ENCODE results near the gene PPP4R4. TPM values are rescaled to one million over a fixed set of nuclear protein-coding genes. Genes with fewer than 3 reads are reported as not detected.

Gene PPP4R4
- total RNA-seq, 1 donor from 2014 or later: 25.5 TPM

DNA sequence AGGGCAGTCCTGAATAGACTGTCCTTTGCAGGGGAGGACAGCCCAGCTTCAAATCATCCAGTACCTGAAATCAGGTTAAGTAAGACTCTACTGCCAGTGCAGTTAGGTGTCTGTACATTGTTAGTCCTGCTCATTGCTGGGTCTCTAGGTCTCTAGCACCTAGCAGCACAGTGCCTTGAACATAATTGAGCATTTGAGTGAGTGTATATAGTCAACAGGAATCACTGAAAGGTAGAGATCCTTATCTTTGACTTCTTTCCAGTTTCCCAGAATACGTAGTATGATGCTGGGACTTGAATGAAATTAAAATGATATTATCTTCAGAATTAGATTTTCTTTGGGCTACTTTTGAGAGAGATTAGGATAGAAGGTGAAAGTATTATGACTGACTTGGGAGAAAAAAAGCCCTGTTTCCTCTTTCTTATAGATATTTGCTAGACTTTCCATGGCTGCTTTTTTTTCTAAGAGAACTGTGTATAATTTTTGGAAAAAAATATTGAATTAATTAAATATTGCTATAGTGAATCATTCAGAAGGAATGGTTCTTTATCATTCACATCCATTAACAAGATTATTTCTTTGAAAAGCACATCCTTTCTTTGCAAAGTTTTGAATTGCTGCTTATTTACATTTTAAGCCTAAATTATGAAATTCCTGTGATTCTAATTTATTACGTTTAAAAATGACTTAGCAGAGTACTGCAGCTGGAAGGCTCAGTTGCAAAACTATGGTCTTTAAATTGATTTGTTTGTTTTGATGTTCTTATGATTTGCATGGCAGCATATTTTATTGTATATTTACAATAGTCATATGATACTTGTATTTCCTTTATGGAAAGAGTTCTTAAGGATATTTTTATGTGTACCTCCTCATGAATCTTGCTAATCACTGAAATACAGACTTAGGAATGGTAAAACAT is 51.6 kb downstream of the PPP4R4 start:
- Mint-ChIP-seq H3K4me1 (peaks cover 3% of the 10 kb centered on the region), H3K36me3 (peaks cover 3% of the 10 kb centered on the region), H3K27ac (no peak overlapping the region), H3K9me3 (peaks cover 4% of the 10 kb centered on the region), H3K27me3 (ENCODE audit: insufficient read depth, low read depth) (peaks cover 2% of the 10 kb centered on the region), H3K4me3 (no peak overlapping the region)
- Histone ChIP-seq H3K79me2 (ENCODE audit: low read depth) (no peaks in the 10 kb centered on the region), H3K4me1 (no peaks in the 10 kb centered on the region), H3K27me3 (no peaks in the 10 kb centered on the region), H3K27ac (no peak overlapping the region), H3K36me3 (no peaks in the 10 kb centered on the region), H4K20me1 (ENCODE audit: low read depth) (no peaks in the 10 kb centered on the region), H2AFZ (replicated peaks) (no peak overlapping the region), H3K9me3 (ENCODE audit: low read depth) (no peaks in the 10 kb centered on the region), H3K9ac (no peak overlapping the region), H3K4me3 (no peak overlapping the region), H3F3A (ENCODE audit: low read depth) (no peaks in the 10 kb centered on the region), H3K4me2 (no peak overlapping the region)
- no peak for DNase-seq (ENCODE audit: low spot score)
- TF ChIP-seq EZH2 (IDR thresholded peaks at IDR 0.05) (no peak), EZH2phosphoT487 (IDR thresholded peaks at IDR 0.05) (no peak)
- TF ChIP-seq, protein P1, sequence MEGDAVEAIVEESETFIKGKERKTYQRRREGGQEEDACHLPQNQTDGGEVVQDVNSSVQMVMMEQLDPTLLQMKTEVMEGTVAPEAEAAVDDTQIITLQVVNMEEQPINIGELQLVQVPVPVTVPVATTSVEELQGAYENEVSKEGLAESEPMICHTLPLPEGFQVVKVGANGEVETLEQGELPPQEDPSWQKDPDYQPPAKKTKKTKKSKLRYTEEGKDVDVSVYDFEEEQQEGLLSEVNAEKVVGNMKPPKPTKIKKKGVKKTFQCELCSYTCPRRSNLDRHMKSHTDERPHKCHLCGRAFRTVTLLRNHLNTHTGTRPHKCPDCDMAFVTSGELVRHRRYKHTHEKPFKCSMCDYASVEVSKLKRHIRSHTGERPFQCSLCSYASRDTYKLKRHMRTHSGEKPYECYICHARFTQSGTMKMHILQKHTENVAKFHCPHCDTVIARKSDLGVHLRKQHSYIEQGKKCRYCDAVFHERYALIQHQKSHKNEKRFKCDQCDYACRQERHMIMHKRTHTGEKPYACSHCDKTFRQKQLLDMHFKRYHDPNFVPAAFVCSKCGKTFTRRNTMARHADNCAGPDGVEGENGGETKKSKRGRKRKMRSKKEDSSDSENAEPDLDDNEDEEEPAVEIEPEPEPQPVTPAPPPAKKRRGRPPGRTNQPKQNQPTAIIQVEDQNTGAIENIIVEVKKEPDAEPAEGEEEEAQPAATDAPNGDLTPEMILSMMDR (IDR thresholded peaks at IDR 0.05): no peak

DNA sequence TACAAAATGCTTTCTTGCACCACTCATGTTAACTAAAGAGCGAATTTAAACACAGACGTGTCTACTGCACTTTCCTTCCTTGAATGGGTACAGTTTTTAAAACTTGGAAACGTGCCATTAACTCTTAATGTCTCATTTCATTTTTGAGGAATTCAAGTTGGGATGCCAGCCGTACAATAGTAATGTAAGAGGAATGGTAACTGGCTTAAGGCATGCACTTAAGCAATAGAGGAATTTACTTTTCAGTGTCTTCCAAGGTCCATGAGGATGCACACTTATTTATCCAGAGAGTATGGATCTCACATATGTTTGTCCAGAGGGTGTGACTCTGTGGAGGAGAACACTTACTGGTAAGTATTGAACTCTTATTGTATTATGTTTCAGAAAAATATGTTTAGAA is 52.9 kb downstream of the PPP4R4 start:
- H3K36me3 Mint-ChIP-seq: peaks cover 2% of the 10 kb centered on the region
- no peak overlapping the region for H3K27ac ChIP-seq
- peaks cover 3% of the 10 kb centered on the region for H3K4me1 Mint-ChIP-seq
- DNase-seq (ENCODE audit: low spot score): no peak
- peaks cover 2% of the 10 kb centered on the region for H3K9me3 Mint-ChIP-seq
- no peaks in the 10 kb centered on the region for H4K20me1 ChIP-seq (ENCODE audit: low read depth)
- no peaks in the 10 kb centered on the region for H3K79me2 ChIP-seq (ENCODE audit: low read depth)
- H3K27me3 Mint-ChIP-seq (ENCODE audit: insufficient read depth, low read depth): peaks cover 2% of the 10 kb centered on the region
- no peaks in the 10 kb centered on the region for H3K9me3 ChIP-seq (ENCODE audit: low read depth)
- no peaks in the 10 kb centered on the region for H3K27me3 ChIP-seq
- H3K27ac Mint-ChIP-seq: no peak overlapping the region
- no peaks in the 10 kb centered on the region for H3K4me1 ChIP-seq
- H3K4me2 ChIP-seq: no peak overlapping the region
- H3K4me3 Mint-ChIP-seq: no peak overlapping the region
- no peak for TF ChIP-seq EZH2 (IDR thresholded peaks at IDR 0.05)
- TF ChIP-seq, protein P1 (IDR thresholded peaks at IDR 0.05): no peak
- no peak overlapping the region for H3K9ac ChIP-seq
- H3F3A ChIP-seq (ENCODE audit: low read depth): no peaks in the 10 kb centered on the region
- no peak overlapping the region for H2AFZ ChIP-seq (replicated peaks)
- H3K36me3 ChIP-seq: peaks cover 3% of the 10 kb centered on the region
- no peak overlapping the region for H3K4me3 ChIP-seq

DNA sequence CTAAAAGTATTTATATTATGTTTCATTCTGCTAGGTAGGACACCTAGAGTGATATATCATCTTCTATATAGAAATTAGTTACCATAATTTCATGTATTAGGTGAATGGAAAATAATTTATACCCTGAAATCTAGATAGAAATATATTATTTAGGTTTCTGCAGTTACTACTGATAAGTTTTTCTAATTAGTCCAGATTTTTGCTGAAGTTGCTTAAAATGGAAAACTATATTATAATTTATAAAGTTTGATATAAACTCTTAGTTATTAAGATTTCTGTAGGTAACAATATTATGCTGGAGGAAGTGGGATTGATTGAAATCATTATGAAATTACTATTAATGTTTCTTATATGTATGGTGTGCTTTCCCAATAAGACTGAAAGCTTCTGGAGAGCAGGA is 62.9 kb downstream of the PPP4R4 start:
- H3K4me3 Mint-ChIP-seq: no peak overlapping the region
- H3K9me3 Mint-ChIP-seq: no peaks in the 10 kb centered on the region
- DNase-seq (ENCODE audit: low spot score): no peak
- Histone ChIP-seq H3K9ac (no peak overlapping the region), H3K4me3 (no peak overlapping the region), H4K20me1 (ENCODE audit: low read depth) (no peaks in the 10 kb centered on the region), H3F3A (ENCODE audit: low read depth) (no peaks in the 10 kb centered on the region), H3K27me3 (no peaks in the 10 kb centered on the region), H3K9me3 (ENCODE audit: low read depth) (no peaks in the 10 kb centered on the region), H3K79me2 (ENCODE audit: low read depth) (no peaks in the 10 kb centered on the region), H3K36me3 (peaks cover 8% of the 10 kb centered on the region), H3K4me1 (no peaks in the 10 kb centered on the region), H2AFZ (replicated peaks) (no peak overlapping the region), H3K4me2 (no peak overlapping the region), H3K27ac (no peak overlapping the region)
- no peak overlapping the region for H3K27ac Mint-ChIP-seq
- TF ChIP-seq EZH2 (IDR thresholded peaks at IDR 0.05) (no peak), EZH2phosphoT487 (IDR thresholded peaks at IDR 0.05) (no peak)
- TF ChIP-seq, protein P1 (IDR thresholded peaks at IDR 0.05): no peak
- H3K27me3 Mint-ChIP-seq (ENCODE audit: insufficient read depth, low read depth): peaks cover 2% of the 10 kb centered on the region
- no peaks in the 10 kb centered on the region for H3K4me1 Mint-ChIP-seq
- H3K36me3 Mint-ChIP-seq: peaks cover 3% of the 10 kb centered on the region
